PFSK-1 (cell line): ENCODE measurements around the gene MYF5.

Source experiments
- FOXP2 ChIP-seq: optimal IDR thresholded peaks from 2 replicates; pipeline ENCODE3; 2011; ENCODE audit warnings: borderline replicate concordance, control low read depth, inconsistent platforms; ENCODE audit not compliant: insufficient read depth; ENCODE audit errors: extremely low read length, extremely low read depth
- POLR2AphosphoS5 ChIP-seq: IDR thresholded peaks from 2 replicates; pipeline ENCODE4 v1.6.1; 2012; ENCODE audit warnings: low read depth, mild to moderate bottlenecking, control low read depth, low read length, moderate library complexity
- REST ChIP-seq, 2 experiments: IDR thresholded peaks; 2 replicates each; pipeline versions ENCODE4 v1.6.1 to v1.8.0; 2011 to 2012; ENCODE audit warnings: low read depth in 2 of 2, low read length in 2 of 2, control low read depth in 1 of 2, inconsistent platforms in 1 of 2, mild to moderate bottlenecking in 1 of 2, moderate library complexity in 1 of 2; ENCODE audit not compliant: insufficient read depth in 1 of 2
- SIN3A ChIP-seq: IDR thresholded peaks from 2 replicates; pipeline ENCODE4 v1.6.1; 2012; ENCODE audit warnings: mild to moderate bottlenecking, low read length, moderate library complexity, borderline replicate concordance; ENCODE audit not compliant: insufficient read depth
- TAF1 ChIP-seq: IDR thresholded peaks from 2 replicates; pipeline ENCODE4 v1.6.1; 2012; ENCODE audit warnings: low read length, control low read depth, borderline replicate concordance; ENCODE audit not compliant: insufficient read depth

GRCh38 chr12:80707830-80708258, 8.9 kb upstream of the MYF5 start:
- TF ChIP-seq REST (IDR thresholded peaks at IDR 0.05; ENCODE audit: insufficient read depth in 1 of 2, low read depth in 2 of 2, low read length in 2 of 2) (no peak), TAF1 (no peak), POLR2AphosphoS5 (no peak), SIN3A (no peak), FOXP2 (no peak)
